GM12878 (cell line): ENCODE results near the gene CENATAC.
"Not testable (repeated sequence)": the region's sequence is repeated elsewhere in the genome, so short reads cannot be mapped to it uniquely, and the experiment has no call there.

Source experiments
- ESRRA ChIP-seq: IDR thresholded peaks from 2 replicates; pipeline ENCODE4 v1.6.1; 2012; ENCODE audit warnings: mild to moderate bottlenecking, low read length, improper control_type of control experiment
- JUNB ChIP-seq: IDR thresholded peaks from 2 replicates; pipeline ENCODE4 v1.6.1; 2016; ENCODE audit warnings: antibody characterized with exemption, mild to moderate bottlenecking
- RAD21 ChIP-seq: IDR thresholded peaks from 2 replicates; pipeline ENCODE4 v1.6.1; 2011; ENCODE audit warnings: mild to moderate bottlenecking, low read depth, low read length, moderate library complexity; ENCODE audit not compliant: insufficient read depth
- RBBP5 ChIP-seq: fragments of 200-600 bp; sonication (generic); conservative IDR thresholded peaks from 2 replicates; pipeline ENCODE4 v1.6.1; 2016
- SMC3 ChIP-seq: IDR thresholded peaks from 2 replicates; pipeline ENCODE4 v1.6.1; 2011; ENCODE audit warnings: low read length, improper control_type of control experiment, borderline replicate concordance
- SRF ChIP-seq, 2 experiments: IDR thresholded peaks; 2 replicates each; pipeline ENCODE4 v1.6.1; 2011; ENCODE audit warnings: low read depth in 2 of 2, low read length in 2 of 2, mild to moderate bottlenecking in 1 of 2, moderate library complexity in 1 of 2
- TAF1 ChIP-seq: IDR thresholded peaks from 2 replicates; pipeline ENCODE4 v1.6.1; 2011; ENCODE audit warnings: mild to moderate bottlenecking, low read depth, low read length, borderline replicate concordance
- TF ChIP-seq, protein P1 (sequence below): IDR thresholded peaks from 2 replicates; pipeline ENCODE4 v1.6.1; 2012; ENCODE audit warnings: low read depth, low read length, improper control_type of control experiment
- TF ChIP-seq, protein P2 (sequence below): fragments of 450-650 bp; IDR thresholded peaks from 2 replicates; pipeline ENCODE4 v1.6.1; 2017; ENCODE audit warnings: mild to moderate bottlenecking
- TF ChIP-seq, protein P3 (sequence below), 3 experiments: IDR thresholded peaks in 2 of 3; conservative IDR thresholded peaks in 1 of 3; 2 replicates each; pipeline ENCODE4 v1.5.1; 2011; ENCODE audit warnings: low read depth in 3 of 3, low read length in 3 of 3, mild to moderate bottlenecking in 3 of 3, control low read depth in 2 of 3, moderate library complexity in 2 of 3, inconsistent platforms in 1 of 3, mixed read lengths in 1 of 3; ENCODE audit not compliant: control insufficient read depth in 2 of 3, insufficient read depth in 1 of 3; ENCODE audit errors: extremely low read depth in 1 of 3
- TF ChIP-seq, protein P4 (sequence below): IDR thresholded peaks from 2 replicates; pipeline ENCODE4 v1.6.1; 2011; ENCODE audit warnings: low read depth, mild to moderate bottlenecking, low read length, moderate library complexity, borderline replicate concordance; ENCODE audit errors: extremely low read depth
- TF ChIP-seq, protein P5 (sequence below): IDR thresholded peaks from 2 replicates; pipeline ENCODE4 v1.6.1; 2011; ENCODE audit warnings: borderline replicate concordance, low read depth, mild to moderate bottlenecking, moderate library complexity, low read length; ENCODE audit not compliant: insufficient read depth, poor library complexity, severe bottlenecking

DNA sequence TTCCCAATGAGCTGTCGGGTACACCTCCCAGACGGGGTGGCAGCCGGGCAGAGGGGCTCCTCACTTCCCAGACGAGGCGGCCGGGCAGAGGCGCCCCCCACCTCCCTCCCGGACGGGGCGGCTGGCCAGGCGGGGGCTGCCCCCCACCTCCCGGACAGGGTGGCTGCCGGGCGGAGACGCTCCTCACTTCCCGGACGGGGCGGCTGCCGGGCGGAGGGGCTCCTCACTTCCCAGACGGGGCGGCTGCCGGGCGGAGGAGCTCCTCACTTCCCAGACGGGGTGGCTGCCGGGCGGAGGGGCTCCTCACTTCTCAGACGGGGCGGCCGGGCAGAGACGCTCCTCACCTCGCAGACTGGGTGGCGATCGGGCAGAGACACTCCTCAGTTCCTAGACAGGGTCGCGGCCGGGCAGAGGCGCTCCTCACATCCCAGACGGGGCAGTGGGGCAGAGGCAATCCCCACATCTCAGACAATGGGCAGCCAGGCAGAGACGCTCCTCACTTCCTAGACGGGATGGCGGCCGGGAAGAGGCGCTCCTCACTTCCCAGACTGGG is 6.4 kb upstream of the CENATAC start:
- not testable (repeated sequence) for TF ChIP-seq RAD21; SMC3; SRF (IDR thresholded peaks at IDR 0.05; ENCODE audit: low read depth in 2 of 2, low read length in 2 of 2); JUNB; RBBP5; ESRRA; TAF1
- TF ChIP-seq, protein P1, sequence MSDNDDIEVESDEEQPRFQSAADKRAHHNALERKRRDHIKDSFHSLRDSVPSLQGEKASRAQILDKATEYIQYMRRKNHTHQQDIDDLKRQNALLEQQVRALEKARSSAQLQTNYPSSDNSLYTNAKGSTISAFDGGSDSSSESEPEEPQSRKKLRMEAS: not testable (repeated sequence)
- TF ChIP-seq, protein P2, sequence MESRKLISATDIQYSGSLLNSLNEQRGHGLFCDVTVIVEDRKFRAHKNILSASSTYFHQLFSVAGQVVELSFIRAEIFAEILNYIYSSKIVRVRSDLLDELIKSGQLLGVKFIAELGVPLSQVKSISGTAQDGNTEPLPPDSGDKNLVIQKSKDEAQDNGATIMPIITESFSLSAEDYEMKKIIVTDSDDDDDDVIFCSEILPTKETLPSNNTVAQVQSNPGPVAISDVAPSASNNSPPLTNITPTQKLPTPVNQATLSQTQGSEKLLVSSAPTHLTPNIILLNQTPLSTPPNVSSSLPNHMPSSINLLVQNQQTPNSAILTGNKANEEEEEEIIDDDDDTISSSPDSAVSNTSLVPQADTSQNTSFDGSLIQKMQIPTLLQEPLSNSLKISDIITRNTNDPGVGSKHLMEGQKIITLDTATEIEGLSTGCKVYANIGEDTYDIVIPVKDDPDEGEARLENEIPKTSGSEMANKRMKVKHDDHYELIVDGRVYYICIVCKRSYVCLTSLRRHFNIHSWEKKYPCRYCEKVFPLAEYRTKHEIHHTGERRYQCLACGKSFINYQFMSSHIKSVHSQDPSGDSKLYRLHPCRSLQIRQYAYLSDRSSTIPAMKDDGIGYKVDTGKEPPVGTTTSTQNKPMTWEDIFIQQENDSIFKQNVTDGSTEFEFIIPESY: not testable (repeated sequence)
- TF ChIP-seq, protein P3, sequence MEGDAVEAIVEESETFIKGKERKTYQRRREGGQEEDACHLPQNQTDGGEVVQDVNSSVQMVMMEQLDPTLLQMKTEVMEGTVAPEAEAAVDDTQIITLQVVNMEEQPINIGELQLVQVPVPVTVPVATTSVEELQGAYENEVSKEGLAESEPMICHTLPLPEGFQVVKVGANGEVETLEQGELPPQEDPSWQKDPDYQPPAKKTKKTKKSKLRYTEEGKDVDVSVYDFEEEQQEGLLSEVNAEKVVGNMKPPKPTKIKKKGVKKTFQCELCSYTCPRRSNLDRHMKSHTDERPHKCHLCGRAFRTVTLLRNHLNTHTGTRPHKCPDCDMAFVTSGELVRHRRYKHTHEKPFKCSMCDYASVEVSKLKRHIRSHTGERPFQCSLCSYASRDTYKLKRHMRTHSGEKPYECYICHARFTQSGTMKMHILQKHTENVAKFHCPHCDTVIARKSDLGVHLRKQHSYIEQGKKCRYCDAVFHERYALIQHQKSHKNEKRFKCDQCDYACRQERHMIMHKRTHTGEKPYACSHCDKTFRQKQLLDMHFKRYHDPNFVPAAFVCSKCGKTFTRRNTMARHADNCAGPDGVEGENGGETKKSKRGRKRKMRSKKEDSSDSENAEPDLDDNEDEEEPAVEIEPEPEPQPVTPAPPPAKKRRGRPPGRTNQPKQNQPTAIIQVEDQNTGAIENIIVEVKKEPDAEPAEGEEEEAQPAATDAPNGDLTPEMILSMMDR (IDR thresholded peaks at IDR 0.05 in 2 of 3, conservative IDR thresholded peaks at IDR 0.05 in 1 of 3; ENCODE audit: control insufficient read depth in 2 of 3, extremely low read depth in 1 of 3, insufficient read depth in 1 of 3, low read depth in 3 of 3, low read length in 3 of 3): not testable (repeated sequence)
- TF ChIP-seq, protein P4, sequence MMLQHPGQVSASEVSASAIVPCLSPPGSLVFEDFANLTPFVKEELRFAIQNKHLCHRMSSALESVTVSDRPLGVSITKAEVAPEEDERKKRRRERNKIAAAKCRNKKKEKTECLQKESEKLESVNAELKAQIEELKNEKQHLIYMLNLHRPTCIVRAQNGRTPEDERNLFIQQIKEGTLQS: not testable (repeated sequence)
- TF ChIP-seq, protein P5, sequence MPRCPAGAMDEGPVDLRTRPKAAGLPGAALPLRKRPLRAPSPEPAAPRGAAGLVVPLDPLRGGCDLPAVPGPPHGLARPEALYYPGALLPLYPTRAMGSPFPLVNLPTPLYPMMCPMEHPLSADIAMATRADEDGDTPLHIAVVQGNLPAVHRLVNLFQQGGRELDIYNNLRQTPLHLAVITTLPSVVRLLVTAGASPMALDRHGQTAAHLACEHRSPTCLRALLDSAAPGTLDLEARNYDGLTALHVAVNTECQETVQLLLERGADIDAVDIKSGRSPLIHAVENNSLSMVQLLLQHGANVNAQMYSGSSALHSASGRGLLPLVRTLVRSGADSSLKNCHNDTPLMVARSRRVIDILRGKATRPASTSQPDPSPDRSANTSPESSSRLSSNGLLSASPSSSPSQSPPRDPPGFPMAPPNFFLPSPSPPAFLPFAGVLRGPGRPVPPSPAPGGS: not testable (repeated sequence)
